ENCODE measurements around the gene CREB3. TPM values are rescaled to one million over a fixed set of nuclear protein-coding genes. Genes with fewer than 3 reads are reported as not detected.

The CREB3 gene
- polyA plus RNA-seq, 1 experiment, result 51.1 TPM

Small RNAs within 50 kb of the gene (small RNA-seq; reads per million reads assigned to genes)
- gene MIR6853 (ENCODE audit: insufficient read length, low read depth), result 1.3 reads per million

Other genes starting within 250 kb of the CREB3 start
- gene RUSC2, start 242.6 kb upstream of the CREB3 start, polyA plus RNA-seq (2011; rRNA removed), result 17.4 and 19.3 TPM in 2 replicates
- gene TESK1, start 127.4 kb upstream of the CREB3 start, polyA plus RNA-seq (2011; rRNA removed), result 12.8 and 14.5 TPM in 2 replicates
- gene CD72, start 114.3 kb upstream of the CREB3 start, polyA plus RNA-seq (2011; rRNA removed), result 0.86 and 1.0 TPM in 2 replicates
- gene SIT1, start 81.7 kb upstream of the CREB3 start, polyA plus RNA-seq (2011; rRNA removed), result not detected in 2 replicates
- gene RMRP, start 74.6 kb upstream of the CREB3 start, polyA plus RNA-seq (2011; rRNA removed), result 173 and 306 TPM in 2 replicates
- 11.8 TPM in 2 replicates for gene CCDC107, start 74.4 kb upstream of the CREB3 start, polyA plus RNA-seq (2011; rRNA removed)
- gene ARHGEF39, start 67.5 kb upstream of the CREB3 start, polyA plus RNA-seq (2011; rRNA removed), result 1.1 and 1.2 TPM in 2 replicates
- 1.2 and 1.3 TPM in 2 replicates for gene CA9, start 58.7 kb upstream of the CREB3 start, polyA plus RNA-seq (2011; rRNA removed)
- gene TPM2, start 42.7 kb upstream of the CREB3 start, polyA plus RNA-seq (2011; rRNA removed), result 1,535 and 1,633 TPM in 2 replicates
- 165 and 224 TPM in 2 replicates for gene TLN1, start 471 bp upstream of the CREB3 start, polyA plus RNA-seq (2011; rRNA removed)
- gene GBA2, start 16.6 kb downstream of the CREB3 start, polyA plus RNA-seq (2011; rRNA removed), result 32.9 and 34.7 TPM in 2 replicates
- gene RGP1, start 16.6 kb downstream of the CREB3 start, polyA plus RNA-seq (2011; rRNA removed), result 20.2 and 20.7 TPM in 2 replicates
- gene MSMP, start 21.6 kb downstream of the CREB3 start, polyA plus RNA-seq (2011; rRNA removed), result not detected in 2 replicates
- 31.9 and 44.6 TPM in 2 replicates for gene NPR2, start 58.9 kb downstream of the CREB3 start, polyA plus RNA-seq (2011; rRNA removed)
- 0.56 and 0.58 TPM in 2 replicates for gene SPAG8, start 79.6 kb downstream of the CREB3 start, polyA plus RNA-seq (2011; rRNA removed)
- 17.5 and 18.5 TPM in 2 replicates for gene HINT2, start 82.4 kb downstream of the CREB3 start, polyA plus RNA-seq (2011; rRNA removed)
- not detected in 2 replicates for gene FAM221B, start 96.1 kb downstream of the CREB3 start, polyA plus RNA-seq (2011; rRNA removed)
- gene TMEM8B, start 96.6 kb downstream of the CREB3 start, polyA plus RNA-seq (2011; rRNA removed), result 3.3 and 4.7 TPM in 2 replicates
- gene OR13J1, start 137.7 kb downstream of the CREB3 start, polyA plus RNA-seq (2011; rRNA removed), result not detected in 2 replicates
- 2.7 and 3.0 TPM in 2 replicates for gene HRCT1, start 173.5 kb downstream of the CREB3 start, polyA plus RNA-seq (2011; rRNA removed)
- 0.17 and 0.27 TPM in 2 replicates for gene SPAAR, start 176.8 kb downstream of the CREB3 start, polyA plus RNA-seq (2011; rRNA removed)
- 0.46 and 1.1 TPM in 2 replicates for gene OR2S2, start 225.5 kb downstream of the CREB3 start, polyA plus RNA-seq (2011; rRNA removed)